SKM-1 treated with dmso at 0.1 percent for 144 hours (cell line): Measurements from ENCODE around the gene NOD1.

Experiments used
- DNase-seq: peaks from one replicate; lab custom pipeline; 2025; ENCODE audit not compliant: unreplicated experiment; lab: John Stamatoyannopoulos, UW

NOD1 gene

DNA sequence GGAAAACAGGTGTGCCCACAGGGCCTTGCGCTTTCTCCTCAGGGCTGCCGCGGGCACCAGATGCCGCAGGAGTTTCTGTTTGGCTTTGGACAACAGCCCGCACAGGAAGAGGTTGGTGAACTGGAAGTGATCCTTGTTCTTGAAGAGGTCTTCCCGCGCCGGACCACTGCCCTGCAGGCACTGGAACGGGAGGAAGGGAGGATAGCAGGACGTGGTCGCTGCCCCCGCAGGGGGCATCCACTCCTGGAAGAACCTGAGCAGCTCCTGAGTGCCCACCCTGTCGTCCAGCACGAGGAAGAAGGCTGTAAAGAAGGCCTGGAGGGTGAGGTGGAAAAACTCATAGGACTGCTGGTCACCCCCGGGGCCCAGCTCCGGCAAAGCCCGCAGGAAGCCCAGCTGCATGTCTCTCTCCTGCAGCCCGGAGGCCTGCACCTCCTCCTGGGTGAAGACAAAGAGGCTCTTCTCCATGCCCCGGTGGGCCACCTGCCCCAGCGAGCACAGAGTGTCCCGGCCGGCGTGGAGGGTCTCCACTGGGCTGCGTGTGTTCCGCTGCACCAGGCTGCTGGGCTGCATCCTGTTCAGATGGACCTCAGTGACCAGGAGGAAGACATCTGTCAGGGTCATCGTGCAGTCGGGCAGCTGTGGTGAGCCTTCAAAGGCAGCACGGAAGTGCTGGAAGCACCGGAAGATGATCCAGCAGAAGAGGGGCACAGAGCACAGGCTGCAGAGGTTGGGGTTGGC is 26.9 kb downstream of the NOD1 start:
- no peak for DNase-seq

DNA sequence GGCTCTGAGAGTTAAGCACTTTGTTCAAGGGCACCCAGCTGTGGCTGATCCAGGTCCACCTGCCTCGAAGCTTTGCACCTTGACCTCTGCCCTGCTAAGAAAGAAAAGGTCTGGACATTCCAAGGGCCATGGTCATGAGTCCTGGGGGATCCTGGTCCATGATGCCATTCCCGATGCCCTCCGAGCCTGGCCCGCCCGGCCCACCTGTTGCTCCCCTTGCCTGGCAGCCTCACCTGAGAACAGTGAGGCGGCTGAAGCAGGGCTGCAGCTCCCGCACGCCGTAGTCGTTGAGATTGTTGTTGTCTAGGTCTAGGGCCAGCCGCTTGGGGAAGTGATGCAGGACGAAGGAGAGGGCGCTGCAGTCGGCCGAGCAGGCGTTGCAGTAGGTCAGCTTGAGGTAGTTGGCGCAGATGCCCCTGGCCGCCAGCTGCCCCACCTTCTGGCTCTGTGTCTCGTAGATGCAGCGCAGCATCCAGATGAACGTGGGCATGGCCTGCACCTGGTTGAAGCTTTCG is 27.5 kb downstream of the NOD1 start:
- DNase-seq: no peak

DNA sequence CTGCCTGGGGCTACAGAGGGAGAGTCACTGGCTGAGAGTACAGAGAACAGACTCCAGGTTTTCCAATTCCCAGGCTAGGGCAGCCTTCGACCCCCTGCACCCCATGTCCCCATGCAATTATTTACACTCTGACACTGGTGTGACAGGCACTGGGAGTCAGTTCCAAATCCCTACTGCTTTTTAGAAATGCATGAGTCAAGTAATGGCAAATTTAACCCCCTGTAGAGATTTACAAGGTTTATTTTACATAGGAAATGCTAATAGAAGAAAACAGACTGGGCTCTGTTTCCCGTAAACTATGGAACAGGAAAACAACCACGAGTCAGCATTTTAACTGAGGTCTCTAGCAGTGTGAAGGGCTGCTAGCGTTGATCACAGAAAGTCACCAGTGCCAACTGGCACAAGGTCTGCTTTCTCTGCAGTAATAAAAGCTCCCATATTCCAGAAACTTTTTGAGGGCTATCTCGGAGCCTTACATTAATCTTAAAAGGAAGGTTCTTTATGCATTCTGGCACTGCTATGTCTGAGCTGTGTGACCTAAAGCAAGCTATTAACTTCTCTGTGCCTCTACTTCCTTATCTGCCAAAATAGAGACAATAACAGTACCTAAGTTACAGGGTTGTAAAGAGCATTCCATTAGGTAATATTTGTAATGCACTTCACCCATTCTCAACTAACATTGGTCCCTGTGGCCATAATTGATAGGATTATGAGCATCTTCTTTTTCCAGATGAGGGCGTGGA is 28.2 kb downstream of the NOD1 start:
- DNase-seq: no peak

DNA sequence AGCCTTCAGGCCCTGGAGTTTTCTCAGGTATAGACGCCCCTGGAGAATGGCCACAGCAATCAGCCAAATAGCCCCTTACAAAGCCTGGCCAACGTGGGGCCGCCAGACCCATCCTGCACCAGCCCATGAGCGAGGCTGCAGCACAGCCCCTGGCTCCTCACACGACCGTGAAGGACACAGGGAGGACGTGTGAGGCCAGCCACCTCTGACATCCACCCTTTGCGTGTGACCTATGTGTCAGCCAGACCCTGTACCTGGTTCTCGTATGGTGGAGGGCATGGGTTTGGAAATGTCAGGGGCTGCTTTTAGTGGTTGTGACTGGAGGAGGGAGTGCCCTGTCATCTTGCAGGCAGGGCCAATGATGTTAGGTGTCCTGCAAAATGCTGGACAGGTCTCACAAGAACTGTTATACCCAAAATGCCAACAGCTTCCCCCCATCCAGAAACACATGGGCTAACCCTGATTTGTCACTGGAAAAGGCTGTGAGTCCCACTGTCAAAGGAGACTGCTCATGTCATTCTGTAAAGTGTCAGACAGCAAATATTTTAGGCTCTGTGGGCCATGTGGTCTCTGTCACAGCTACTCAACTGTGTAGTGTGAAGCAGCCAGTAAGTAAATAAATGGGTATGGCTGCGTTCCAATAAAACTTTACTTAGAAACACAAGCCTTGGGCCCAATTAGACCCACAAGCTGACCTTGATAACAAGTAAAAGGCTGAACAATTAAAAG is 30.0 kb downstream of the NOD1 start:
- no peak for DNase-seq

GRCh38 chr7:30447466-30447865 is 31.1 kb downstream of the NOD1 start:
- DNase-seq: no peak

- no peak for DNase-seq
Observed at GRCh38 chr7:30446266-30446665, 32.3 kb downstream of the NOD1 start.

GRCh38 chr7:30445770-30446169 is 32.8 kb downstream of the NOD1 start:
- DNase-seq: peak; percentile 91

GRCh38 chr7:30437823-30438574 is 40.6 kb downstream of the NOD1 start:
- DNase-seq: no peak

DNA sequence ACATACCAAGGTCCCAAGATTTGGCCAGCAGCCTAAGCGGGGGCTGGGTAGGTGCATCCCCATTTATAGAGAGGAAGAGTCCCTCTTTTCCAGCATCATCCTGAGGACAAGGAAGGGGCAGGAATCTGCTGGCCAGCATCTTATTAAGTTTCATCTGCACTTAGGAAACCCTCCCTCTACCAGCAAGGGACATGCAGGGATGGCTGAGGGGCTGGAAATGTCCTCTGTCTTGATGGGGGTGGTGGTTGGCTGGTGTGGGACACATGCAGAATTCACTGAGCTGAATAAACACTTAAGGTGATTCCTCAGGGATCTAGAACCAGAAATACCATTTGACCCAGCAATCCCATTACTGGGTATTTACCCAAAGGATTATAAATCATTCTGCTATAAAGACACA is 42.1 kb downstream of the NOD1 start:
- no peak for DNase-seq

GRCh38 chr7:30436046-30436445 is 42.5 kb downstream of the NOD1 start:
- DNase-seq: no peak

DNA sequence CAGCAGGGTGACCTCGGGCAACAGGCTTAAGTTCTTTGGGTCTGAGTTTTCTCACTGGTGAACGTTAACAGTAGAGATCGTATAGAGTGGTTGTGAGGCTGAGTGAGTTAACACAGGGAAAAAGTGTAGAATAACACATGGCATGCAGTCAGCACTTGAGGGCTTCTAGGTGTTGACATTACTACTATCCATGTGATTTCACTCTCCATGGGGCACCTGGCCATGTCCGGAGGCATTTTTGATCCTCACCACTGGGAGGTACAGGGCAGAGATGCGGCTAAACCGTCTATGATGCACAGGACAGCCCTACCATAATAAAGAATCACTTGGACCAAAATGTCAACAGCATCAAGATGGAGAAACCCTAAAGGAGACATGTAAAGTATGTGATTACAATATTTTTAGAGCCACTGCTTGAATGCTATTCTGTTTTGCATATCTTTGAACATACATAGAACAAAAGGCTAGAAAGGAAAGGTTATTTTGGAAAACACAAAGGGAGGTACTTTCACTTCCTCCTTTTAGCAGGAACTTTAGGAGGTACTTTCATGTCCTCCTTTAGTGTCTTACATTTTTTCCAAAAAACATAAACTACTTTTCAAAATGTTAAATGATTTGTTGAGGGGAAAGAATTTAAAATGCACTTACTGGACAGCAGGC is 44.3 kb downstream of the NOD1 start:
- DNase-seq: peak; percentile 40

GRCh38 chr7:30433506-30433905 is 45.1 kb downstream of the NOD1 start:
- no peak for DNase-seq

GRCh38 chr7:30433082-30433481 is 45.5 kb downstream of the NOD1 start:
- DNase-seq: peak; percentile 89

- peak; percentile 80 for DNase-seq
Observed at GRCh38 chr7:30430777-30431176, 47.8 kb downstream of the NOD1 start.

GRCh38 chr7:30430276-30430675 is 48.3 kb downstream of the NOD1 start:
- peak; percentile 25 for DNase-seq

DNA sequence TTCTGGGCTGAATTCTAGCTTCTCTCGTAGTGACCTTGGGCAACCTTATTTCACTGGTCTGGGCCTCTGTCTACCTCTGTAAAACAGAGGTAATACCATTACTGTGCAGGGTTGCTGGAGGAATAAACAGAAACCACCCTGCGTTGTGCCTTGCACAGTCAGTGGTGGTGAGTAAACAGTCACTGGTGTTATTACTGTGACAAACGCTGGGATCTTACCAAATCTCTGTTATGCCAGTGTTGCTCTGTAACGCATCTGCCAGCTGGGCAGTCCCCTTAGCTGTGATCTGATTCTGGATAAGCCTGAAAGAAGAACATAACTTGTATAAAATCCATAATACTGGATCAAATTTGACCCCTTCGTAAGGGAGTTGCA is 49.4 kb downstream of the NOD1 start:
- DNase-seq: no peak

DNA sequence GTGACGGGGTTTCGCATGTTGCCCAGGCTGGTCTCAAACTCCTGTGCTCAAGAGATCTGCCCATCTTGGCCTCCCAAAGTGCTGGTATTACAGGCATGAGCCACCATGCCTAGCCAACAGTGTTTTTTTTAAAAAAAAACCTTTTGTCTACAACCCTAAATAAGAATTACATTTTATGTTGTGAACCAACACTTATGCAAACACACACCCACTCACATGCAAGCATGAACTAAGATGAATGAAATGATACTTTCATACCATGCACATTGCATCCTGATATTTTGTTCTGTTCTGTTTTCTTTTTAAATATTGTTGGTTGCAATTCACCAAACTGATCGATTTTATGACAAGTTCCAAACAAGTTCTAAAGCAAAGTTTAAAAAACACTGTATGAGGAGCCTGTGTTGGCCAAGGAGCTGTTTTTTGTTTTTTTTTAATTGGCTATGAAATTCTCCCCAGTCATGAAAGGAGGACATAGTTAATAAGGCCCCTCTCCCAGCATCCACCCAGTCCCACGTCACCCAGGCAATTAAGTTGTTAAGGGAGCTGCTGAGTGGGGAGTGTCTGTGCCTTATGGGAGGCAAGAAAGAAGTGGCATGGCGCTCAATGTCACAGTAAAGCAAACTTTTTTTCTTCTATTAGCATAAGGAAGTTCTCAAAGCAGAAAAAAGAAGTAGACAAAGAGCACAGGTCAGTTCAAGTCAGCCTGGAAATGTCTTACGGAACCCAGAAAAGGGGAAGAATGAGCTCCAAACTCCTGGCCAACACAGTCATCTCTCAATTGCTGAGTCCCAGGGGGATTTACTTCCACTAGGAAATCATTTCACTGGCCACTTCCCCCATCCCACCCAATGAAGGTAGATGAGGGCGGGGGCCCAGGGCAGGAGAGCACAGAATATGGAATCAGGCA is 50.1 kb downstream of the NOD1 start:
- DNase-seq: peak; percentile 96

GRCh38 chr7:30427296-30428070 is 51.1 kb downstream of the NOD1 start:
- DNase-seq: no peak

DNA sequence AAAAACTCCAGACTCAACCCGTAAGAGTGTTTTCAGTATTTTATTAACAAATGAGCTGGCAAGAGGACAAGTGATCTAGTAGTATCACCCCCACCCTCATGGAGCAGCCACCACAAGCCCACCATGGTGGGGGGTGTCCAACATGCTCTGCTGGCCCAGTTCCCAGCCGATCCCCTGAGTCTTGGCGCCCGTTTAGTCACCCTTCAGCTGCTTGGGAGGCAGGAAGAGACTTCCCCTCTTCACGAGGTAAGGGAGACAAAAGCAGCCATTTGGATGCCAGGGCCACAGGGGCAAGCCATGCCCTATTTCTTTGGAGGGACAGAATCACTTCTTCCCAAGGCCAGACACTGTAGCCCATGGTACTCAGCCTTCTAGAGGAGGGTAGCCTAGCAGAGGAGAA is 54.1 kb downstream of the NOD1 start:
- DNase-seq: no peak
